Inflammatory macrophage treated with lipopolysaccharide for 1 hour (primary cell): ENCODE measurements around the gene AFTPH.

Experiments used
- DNase-seq, 2 donors: peaks; one replicate each; pipeline ENCODE4 v3.0.0-alpha.2; 2020 to 2022

Gene AFTPH

GRCh38 chr2:64542071-64543007, 18.2 kb downstream of the AFTPH start:
- no peak for DNase-seq

DNA sequence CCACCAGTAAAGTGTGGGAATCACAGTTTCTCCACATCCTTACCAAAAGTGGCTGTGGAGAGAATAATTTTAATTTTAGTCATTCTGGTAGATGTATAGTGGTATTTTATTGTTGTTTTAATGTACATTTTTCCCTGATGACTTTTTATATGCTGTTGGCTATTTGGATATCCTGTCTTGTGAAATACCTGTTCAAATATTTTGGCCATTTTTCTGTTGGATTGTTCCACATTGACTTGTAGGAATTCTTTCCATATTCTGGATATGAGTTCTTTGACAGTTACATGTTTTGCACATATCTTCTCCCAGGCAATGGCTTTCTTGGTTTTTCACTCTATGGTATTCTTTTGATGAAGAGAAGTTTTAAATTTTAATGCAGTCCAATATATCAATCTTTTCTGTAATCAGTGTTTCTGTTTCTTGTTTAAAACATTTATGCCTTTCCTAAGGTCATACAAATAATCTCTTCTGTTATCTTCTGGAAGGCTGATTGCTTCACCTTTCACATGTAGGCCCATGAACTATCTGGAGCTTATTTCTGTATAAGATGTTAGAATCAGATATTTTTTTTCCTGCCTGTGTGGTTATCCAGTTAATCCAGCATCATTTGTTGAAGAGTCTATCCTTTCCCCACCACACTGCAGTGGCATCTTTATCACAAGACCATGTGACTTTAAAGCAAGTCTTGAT, 19.0 kb downstream of the AFTPH start:
- DNase-seq = no peak

GRCh38 chr2:64548761-64549160, 24.6 kb downstream of the AFTPH start:
- no peak for DNase-seq

DNA sequence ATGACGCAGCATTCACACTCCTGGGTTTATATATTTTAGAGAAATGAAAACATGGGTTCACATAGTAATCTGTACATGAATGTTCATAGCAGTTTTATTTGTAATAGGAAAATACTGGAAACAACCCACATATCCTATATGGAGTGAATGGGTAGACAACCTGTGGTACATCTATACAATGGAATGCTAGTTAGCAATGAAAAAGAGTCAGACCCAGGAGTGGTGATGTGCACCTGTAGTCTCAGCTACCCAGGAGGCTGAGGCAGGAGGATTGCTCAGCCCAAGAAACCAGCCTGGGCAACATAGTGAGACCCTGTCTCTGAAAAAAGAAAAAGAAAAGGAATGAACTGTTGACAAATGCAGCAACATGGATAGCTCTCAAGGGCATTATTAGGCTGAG, 25.9 kb downstream of the AFTPH start:
- no peak for DNase-seq

GRCh38 chr2:64551851-64552250, 27.7 kb downstream of the AFTPH start:
- no peak for DNase-seq

- no peak for DNase-seq
Measured at GRCh38 chr2:64554117-64554516, 30.0 kb downstream of the AFTPH start.

DNA sequence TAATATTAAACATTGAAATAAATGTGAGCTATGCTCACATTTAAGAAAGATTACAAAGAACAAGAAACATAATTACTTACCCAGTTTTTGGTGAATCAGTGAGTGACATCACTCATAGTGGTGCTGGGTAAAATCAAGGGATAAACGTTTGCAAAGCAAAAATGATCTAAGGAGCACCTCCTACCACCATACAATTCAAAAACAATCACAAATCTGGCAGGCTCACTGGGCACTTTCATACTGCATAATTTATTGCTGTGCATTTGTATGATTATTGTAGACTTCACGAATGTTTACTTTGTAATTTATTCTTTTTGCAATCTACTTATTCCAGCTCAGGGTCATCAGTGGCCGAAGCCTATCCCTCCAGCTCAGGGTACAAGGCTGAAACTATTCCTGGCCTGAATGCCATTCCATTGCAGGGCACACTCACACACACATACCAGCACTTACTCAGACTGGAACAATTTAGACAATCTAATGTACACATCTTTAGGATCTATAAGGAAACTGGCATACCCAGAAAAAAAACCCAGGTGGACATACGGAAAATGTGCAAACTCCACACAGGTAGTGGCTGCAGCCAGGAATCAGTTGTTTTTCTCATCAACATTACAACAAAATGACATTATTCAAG, 34.4 kb downstream of the AFTPH start:
- no peak for DNase-seq

- peak; percentile 37 to 39 for DNase-seq
Measured at GRCh38 chr2:64562148-64562784, 38.1 kb downstream of the AFTPH start.

GRCh38 chr2:64563436-64563938, 39.4 kb downstream of the AFTPH start:
- DNase-seq = no peak

DNA sequence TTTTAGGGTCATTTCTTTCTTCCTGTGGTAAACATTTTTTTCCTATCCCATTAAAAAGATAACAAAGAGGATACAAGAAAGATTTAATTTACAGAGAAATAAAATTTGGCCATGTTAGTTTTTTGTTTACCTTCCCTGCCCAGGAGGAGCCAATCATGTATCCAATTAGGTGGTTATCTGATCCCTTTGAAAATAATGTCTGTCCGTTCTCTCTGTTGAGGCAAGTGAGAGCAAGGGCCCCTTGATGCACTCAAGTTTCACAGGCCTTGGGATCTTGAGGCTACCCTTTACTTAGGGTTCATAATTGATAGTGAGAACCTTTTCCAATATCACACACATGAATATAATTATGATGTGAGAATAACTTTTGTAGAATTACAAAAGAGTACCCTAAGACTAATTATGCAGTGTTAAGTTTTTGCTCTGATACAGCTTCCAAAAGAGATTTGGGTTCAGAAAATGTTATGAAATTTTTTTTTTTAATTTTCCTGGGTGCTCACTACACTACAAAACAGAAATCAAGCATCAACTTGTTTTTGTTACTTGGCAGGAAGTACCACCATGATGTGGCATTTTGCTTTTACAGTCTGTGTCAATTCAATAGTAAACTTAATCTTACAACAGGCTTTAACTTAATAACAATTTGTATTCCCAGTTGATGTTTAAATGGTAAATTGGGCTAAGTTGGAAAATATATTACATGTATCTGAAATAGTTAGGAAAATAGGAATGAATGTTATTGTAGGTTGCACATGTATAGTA, 42.0 kb downstream of the AFTPH start:
- no peak for DNase-seq

GRCh38 chr2:64567473-64567872, 43.3 kb downstream of the AFTPH start:
- no peak for DNase-seq

GRCh38 chr2:64568836-64569235, 44.7 kb downstream of the AFTPH start:
- DNase-seq = no peak

- no peak for DNase-seq
Measured at GRCh38 chr2:64574871-64575270, 50.7 kb downstream of the AFTPH start.

DNA sequence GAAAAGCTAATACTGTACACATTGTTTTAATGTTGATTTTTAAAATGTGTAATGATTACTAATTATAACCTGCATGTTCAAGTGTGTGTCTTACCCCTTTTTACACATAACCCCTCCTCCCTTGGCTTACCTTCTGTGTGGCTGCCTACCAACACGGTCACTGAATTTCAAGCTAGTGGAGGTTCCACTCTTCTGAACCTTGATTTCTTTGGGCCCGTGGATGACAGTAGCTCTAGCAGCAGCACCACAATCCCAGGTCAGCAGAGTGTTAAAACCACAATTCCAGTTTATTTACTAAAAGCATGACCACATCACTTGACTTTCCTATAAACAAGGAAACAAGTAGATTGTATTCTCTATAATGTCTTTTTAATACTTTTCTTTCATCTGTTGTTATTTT, 56.9 kb downstream of the AFTPH start:
- DNase-seq = no peak

GRCh38 chr2:64581777-64582539, 57.8 kb downstream of the AFTPH start:
- DNase-seq = no peak

- no peak for DNase-seq
Measured at GRCh38 chr2:64582774-64583340, 58.7 kb downstream of the AFTPH start.

DNA sequence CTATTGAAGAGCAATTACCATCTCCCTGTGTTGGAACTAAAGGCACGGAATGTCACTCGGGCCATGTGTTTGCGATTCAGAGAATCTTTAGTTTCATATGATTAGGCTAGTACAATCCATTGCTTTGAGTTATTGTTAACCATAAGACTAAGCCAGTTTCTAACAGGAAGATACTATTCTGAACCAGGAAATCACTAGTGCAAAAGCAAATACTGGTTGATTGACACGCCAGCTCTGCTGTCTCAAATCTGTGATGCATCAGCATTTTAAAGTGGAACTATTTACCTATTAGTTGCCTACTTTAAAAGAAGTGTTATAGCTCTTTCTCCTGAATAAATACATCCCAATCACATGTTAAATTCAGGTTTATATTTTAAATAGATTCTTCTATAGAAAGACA, 61.9 kb downstream of the AFTPH start:
- DNase-seq = no peak

GRCh38 chr2:64586883-64587481, 62.9 kb downstream of the AFTPH start:
- DNase-seq = peak; percentile 42 to 66

DNA sequence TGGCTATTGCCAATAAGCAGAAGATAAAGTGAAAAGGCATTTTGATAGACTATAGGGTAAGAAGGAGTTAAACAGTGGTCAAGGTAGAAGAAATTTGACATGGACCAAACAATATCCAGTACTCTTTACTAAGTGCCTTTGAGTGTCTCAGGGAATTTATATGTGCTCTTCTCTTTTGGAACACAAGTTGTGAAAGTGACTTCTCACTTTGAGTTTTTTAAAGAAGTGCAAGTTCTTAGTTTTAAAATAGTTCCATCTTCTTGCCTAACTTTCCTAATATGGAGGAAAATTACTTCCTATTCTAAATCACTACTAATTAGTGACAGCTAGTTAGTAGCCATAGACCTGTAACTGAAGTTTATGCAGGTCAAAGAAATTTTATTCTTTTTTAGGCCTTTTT, 63.4 kb downstream of the AFTPH start:
- peak; percentile 59 for DNase-seq

- no peak for DNase-seq
Measured at GRCh38 chr2:64591188-64591587, 67.1 kb downstream of the AFTPH start.
